Activated effector memory CD4-positive, alpha-beta T cell treated with anti-CD3 and anti-CD28 coated beads, Interleukin-2, amount 50 U/mL, for 16 hours (primary cell): ENCODE results near the gene SLC50A1.

ENCODE experiments used
- DNase-seq: peaks from one replicate; pipeline ENCODE4 v3.0.0-alpha.2; 2020

Gene SLC50A1

GRCh38 chr1:155172732-155173477 is 37.3 kb downstream of the SLC50A1 start, which contains the start of gene KRTCAP2:
KRTCAP2 (minus strand) TSS chr1:155173304; CDS start chr1:155173224, 80 bp downstream.
- peak; percentile 98 for DNase-seq

DNA sequence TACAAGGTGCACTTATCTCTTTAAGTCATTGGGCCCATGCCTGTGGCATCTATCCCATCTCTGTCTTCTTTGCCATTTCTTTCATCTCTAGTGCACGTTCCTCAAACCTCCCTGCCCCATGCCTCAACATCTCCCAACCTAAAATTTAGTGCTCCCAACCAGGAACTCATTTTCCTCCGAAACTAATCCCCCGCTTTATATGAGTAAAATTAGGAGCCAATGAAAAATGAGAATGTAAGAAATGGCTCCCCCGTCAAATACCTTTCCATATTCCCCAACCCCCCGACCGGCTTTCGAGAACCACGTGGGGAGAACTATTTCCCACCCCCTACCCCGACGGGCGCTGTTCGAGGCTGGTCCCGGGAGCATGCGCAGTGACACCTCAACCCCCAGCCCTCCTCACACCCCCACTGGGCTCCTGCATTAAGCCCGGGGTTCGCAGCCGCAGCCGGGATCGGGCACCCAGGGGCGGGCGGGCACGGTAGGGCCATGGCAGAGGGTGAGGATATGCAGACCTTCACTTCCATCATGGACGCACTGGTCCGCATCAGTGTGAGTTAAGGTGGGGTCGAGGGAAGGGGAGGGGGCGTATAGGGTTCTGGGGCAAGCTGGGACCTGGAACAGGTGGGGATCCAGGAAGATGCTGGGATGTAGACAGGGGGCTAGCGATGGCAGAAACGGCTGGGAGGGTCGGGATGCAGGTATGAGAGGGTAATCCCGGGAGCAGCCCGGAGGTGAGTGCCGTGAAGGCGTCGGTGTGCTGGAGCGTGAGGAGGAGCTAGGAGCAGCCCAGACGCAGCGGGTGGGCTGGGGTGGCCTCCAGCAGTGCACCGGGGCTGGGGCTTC is 38.0 kb downstream of the SLC50A1 start, which contains the start of gene TRIM46:
TSS of gene TRIM46 (plus strand) at position 372 of the 846 bp plus-strand sequence. CDS start at position 490, 118 bp downstream.
- DNase-seq: peak; percentile 89

DNA sequence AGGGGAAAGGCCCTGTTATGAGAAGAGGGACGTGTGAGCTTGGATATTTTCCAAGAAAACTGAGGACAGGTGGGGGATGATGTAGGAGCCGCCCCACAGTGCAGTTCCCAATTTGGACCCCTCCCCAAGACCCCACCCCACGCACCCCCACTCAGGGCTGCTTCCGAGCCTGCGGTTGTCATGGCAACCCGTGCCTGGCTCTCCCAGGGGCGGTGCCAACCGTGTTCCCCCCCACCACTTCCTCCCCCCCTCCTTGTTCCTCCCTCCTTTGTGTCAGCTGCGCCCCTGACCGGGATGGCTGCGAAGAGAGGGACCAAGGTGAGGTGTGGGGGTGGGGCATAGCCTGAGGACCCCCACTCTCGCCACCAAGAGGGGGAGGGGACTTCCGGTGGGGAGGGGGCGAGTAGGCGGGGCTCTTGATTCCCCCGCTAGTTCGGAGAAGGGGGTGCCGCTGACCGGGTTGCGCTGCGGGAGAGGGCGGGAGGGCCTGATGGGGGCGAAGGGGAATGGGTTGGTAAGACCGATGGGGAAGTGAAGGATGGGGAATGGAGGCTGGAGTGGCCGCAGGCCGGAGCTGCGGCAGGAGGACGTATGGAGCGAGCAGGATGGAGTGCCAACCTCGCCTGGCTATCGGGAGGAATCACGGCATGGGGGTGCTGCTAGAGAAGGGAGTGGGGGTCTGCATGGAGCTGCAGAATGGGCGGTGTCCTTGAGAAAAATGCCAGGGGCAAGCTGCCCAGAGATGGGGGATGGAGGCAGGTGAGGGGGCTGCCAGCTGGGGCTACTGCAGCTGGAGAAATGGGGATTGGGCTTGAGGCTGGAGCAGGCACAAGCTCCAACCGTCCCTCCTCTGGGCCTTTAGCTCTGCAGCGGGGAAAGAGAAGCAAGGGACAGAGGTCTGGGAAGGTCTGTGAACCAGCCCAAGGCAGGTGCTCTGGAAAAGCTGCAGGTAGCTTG is 39.0 kb downstream of the SLC50A1 start:
- DNase-seq: peak; percentile 79

DNA sequence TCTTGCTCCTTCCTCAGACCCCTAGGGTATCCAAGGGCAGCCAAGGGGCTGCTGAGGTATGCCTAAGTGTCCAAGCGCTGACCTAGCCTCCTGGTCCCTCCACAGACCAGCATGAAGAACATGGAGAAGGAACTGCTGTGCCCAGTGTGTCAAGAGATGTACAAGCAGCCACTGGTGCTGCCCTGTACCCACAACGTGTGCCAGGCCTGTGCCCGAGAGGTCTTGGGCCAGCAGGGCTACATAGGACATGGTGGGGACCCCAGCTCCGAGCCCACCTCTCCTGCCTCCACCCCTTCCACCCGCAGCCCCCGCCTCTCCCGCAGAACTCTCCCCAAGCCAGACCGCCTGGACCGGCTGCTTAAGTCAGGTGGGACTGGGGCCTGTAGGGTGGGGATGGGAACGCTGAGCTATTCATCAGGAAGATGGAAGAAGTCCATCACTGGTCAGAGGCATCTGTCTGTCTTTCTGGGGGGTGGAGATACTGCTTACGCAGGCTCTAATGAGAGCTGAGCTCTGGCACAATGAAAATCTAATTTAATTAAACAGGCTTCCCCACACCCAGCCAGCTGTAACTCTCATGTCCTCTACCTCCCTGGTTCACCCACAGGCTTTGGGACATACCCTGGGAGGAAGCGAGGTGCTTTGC is 39.8 kb downstream of the SLC50A1 start:
- DNase-seq: peak; percentile 61

DNA sequence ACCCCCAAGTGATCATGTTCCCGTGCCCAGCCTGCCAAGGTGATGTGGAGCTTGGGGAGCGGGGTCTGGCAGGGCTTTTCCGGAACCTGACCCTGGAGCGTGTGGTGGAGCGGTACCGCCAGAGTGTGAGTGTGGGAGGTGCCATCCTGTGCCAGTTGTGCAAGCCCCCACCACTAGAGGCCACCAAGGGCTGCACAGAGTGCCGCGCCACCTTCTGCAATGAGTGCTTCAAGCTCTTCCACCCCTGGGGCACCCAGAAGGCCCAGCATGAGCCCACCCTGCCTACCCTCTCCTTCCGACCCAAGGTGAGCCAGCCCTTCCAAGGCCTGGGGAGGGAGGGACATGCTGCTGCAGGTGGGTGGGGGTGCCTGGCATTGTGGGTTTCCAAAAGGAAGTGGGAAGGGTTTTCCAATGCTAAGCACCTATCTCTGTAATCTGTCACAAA is 40.3 kb downstream of the SLC50A1 start:
- DNase-seq: peak; percentile 69

GRCh38 chr1:155176544-155177071 is 41.0 kb downstream of the SLC50A1 start:
- peak; percentile 93 for DNase-seq

GRCh38 chr1:155177192-155177917 is 41.7 kb downstream of the SLC50A1 start:
- DNase-seq: peak; percentile 56

GRCh38 chr1:155177918-155178281 is 42.2 kb downstream of the SLC50A1 start:
- peak; percentile 56 for DNase-seq

- DNase-seq: peak; percentile 42
These were observed 42.9 kb downstream of the SLC50A1 start for GRCh38 chr1:155178441-155179111.

DNA sequence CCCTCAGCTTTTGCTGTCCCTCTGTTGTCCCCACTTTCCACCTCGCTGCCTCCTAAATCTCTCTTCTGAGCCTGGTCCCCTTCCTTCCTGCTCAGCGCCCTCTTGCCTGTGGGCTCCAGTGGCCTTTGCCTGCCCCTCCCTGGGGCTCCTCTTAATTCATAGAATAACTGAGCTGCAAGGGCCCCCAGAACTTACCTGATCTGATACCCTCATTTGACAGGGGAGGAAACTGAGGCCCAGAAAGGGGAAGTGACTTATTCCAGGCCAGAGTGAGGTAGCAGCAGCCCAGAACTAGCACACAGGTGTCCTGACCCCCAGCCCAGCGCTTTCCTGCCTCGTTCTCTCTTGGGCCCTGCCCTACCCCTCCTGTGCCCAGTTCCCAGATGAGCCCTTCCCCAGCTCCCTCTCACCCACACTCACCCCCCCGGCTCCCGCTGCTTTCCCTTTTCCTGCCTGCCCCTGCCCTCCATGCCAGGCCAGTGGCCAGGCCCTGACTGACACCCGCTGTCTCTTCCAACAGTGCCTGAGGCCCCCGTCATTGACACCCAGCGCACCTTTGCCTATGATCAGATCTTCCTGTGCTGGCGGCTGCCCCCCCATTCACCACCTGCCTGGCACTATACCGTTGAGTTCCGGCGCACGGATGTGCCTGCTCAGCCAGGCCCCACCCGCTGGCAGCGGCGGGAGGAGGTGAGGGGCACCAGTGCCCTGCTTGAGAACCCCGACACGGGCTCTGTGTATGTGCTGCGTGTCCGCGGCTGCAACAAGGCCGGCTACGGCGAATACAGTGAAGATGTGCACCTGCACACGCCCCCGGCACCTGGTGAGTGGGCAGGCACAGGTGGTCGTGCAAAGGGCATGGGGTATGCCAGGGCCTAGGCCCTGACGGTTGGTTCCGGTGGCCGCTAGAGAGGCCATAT is 43.7 kb downstream of the SLC50A1 start:
- DNase-seq: peak; percentile 45

GRCh38 chr1:155181371-155182051 is 45.9 kb downstream of the SLC50A1 start:
- DNase-seq: no peak

DNA sequence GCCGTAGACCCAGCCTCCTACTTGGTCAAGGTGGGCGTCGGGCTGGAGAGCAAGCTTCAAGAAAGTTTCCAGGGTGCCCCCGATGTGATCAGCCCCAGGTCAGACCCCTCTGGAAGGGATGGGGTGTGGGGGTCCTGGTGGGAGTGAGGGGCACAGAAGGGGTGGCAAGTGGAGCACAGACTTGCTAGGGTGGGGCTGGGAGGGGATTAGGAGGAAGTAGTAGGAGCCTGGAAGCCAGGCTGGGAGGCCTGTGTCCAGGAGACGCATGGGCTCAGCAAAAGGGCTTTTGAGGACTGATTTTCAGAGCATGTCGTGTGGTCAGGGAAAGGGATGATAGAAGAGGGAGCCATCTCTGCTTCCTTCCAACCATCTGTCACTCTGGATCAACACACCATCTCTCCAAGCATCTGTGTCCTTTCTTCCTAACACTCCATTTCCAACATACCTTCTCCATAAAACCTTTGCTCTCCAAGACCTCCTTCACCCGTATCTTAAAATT is 46.4 kb downstream of the SLC50A1 start:
- DNase-seq: no peak

DNA sequence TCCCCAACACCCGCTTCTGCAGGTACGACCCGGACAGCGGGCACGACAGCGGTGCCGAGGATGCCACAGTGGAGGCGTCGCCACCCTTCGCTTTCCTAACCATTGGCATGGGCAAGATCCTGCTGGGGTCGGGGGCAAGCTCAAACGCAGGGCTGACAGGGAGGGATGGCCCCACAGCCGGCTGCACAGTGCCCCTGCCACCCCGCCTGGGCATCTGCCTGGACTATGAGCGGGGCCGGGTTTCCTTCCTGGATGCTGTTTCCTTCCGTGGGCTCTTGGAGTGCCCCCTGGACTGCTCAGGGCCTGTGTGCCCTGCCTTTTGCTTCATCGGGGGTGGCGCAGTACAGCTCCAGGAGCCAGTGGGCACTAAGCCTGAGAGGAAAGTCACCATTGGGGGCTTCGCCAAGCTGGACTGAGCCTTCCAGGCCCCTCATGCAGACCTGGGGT is 48.1 kb downstream of the SLC50A1 start:
- DNase-seq: no peak

DNA sequence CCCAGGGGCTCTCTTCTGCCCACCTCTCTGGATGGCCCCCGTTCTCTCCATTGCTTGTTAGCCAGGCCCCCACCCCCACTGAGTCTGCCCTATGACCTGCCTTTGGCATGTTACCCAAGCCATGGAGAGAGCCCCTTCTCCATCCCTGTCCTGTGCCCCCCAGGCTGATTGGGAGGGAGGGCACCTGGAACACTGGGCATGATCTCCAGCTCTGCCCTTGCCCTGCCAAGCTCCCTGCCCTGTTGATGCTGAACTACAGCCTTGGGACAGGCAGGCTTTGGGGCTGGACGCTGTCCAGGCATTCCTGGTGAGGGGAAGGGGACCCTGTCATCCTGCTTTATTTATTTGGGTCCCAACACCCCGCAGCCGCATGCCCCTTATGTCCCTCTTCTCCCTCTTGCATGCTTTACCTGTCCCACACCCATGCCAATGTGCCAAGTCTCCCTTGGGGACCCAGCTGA is 48.7 kb downstream of the SLC50A1 start:
- DNase-seq: no peak

- DNase-seq: no peak
These were observed 49.5 kb downstream of the SLC50A1 start for GRCh38 chr1:155184835-155185782.

DNA sequence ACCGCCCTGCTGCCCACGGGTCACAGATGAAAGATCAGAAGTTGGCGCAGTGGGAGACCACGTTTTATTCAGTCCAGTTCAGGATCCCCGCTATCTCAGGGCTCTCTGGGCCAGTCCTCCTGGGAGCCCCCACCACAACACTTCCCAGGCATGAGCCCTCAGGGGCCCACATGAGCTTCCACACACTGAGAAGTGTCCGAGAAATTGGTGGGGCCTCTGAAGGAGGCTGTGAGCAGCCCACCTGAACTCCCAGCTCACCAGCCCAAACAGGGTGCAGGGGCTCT is 50.1 kb downstream of the SLC50A1 start:
- DNase-seq: no peak

DNA sequence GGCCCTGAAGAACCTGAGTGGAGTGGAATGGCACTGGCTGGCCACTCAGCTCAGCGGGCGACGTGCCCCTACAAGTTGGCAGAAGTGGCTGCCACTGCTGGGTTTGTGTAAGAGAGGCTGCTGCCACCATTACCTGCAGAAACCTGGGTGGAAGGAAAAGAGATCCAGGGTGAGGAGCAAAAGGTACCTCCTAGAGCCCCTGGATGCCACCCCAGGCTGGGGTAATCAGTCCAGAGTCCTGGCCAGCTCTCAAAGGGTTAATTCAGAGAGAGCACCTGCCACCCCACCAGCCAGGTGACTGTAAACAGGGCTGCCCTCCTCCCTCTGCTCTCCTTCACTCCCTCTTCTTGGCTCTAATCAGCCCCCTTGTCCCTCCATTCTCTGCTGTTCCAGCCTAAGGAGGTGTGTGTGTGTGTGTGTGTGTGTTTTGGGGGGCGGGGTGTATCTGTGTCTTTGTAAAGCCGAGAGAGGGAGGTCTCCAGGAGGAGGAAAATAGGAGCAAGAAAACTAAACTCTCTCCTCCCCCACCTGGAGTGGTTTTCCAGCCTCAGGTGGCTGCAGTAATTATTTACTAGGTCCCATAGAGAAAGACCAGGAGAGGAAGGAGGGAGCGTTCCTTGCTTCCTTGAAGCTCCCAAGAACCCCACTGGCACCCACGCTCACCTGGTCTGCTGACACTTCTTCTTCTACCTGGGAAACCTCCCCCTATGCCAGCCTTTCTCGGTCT is 50.6 kb downstream of the SLC50A1 start:
- no peak for DNase-seq
